ENCODE results near the gene COG5.

COG5 gene

DNA sequence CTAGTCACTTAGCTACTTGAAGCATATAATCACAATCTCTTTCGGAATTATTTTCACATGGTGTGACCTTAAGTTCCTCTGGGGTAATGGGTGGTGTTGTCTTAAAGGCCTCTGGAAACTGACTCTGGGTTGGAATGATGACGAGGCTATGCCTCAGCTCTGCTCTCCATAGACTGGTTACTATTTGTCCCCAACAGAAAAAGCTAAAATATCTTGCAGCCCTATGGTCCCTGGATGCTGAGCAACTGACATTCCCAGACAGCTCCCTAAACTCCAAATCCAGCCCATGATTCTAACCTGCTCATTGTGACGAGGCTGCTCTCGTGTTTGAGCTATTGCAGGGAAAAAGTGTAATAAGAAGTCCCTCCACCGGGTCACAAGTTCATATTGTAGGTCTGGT is 343.4 kb downstream of the COG5 start:
- WGBS, result 95% methylated on average over 5 of the region's 5 CpGs
- H3K4me1 ChIP-seq (ENCODE audit: insufficient read depth, low read length), result no peaks in the 10 kb centered on the region
- no peaks in the 10 kb centered on the region for H3K36me3 ChIP-seq (ENCODE audit: insufficient read depth, low read length)
- no peaks in the 10 kb centered on the region for H3K27me3 ChIP-seq (ENCODE audit: insufficient read depth, low read length)
- no peaks in the 10 kb centered on the region for H3K9me3 ChIP-seq (ENCODE audit: insufficient read depth, low read depth, low read length)
- no peak overlapping the region for H3K9ac ChIP-seq (ENCODE audit: low read depth, low read length)
- H3K27ac ChIP-seq (ENCODE audit: low read depth, low read length), result no peak overlapping the region
- no peak overlapping the region for H3K4me3 ChIP-seq (ENCODE audit: low read length)

DNA sequence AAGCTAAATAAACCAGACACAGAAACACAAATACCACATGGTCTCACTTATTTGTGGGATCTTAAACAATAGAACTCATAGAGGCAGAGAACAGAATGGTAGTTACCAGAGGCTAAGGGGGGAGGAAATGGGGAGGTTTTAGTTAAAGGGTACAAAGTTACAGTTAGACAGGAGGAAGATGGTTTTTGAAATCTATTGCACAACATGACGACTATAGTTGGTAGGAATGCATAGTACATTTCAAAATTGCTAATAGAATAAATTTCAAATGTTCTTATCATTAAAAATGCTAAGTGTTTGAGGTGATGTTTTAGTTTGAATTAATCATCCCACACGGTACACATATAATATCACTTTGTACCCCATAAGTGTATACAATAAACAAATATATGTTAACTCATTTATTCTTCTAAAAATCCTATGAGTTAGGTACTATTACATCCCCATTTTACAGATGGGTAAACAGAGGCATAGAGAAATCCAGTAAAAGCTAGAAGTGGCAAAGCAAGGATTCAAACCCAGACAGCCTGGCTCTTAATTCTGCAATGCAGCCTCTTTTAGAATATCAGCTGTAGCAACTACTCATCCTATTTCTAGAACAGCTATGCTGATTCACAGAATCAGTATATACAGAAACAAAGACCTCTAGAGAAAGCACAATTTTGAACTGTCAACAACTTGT is 344.0 kb downstream of the COG5 start:
- no peak overlapping the region for H3K27ac ChIP-seq (ENCODE audit: low read depth, low read length)
- H3K9ac ChIP-seq (ENCODE audit: low read depth, low read length), result no peak overlapping the region
- no peaks in the 10 kb centered on the region for H3K36me3 ChIP-seq (ENCODE audit: insufficient read depth, low read length)
- H3K27me3 ChIP-seq (ENCODE audit: insufficient read depth, low read length), result no peaks in the 10 kb centered on the region
- no peaks in the 10 kb centered on the region for H3K9me3 ChIP-seq (ENCODE audit: insufficient read depth, low read depth, low read length)
- H3K4me3 ChIP-seq (ENCODE audit: low read length), result no peak overlapping the region
- H3K4me1 ChIP-seq (ENCODE audit: insufficient read depth, low read length), result no peaks in the 10 kb centered on the region
- no CpG with 5 or more reads among the region's 2 CpGs for WGBS

DNA sequence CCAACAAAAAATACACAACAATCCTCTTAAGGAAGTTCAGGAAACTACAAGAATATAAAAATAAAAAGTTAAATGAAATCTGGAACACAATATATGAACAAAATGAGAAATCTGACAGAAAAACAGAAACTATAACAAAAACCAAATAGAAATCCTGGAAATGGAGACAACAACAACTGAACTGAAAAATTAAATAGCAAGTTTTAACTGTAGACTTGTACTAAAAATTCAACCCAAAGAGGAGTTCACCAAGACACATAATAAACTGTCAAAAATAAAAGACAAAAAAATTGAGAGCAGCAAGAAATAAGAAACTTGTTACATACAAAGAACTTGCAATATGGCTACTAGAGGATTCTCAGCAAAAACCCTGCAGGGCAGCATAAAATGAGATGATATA is 349.8 kb downstream of the COG5 start:
- H3K27ac ChIP-seq (ENCODE audit: low read depth, low read length), result no peak overlapping the region
- H3K4me3 ChIP-seq (ENCODE audit: low read length), result no peak overlapping the region
- H3K9ac ChIP-seq (ENCODE audit: low read depth, low read length), result no peak overlapping the region
- H3K9me3 ChIP-seq (ENCODE audit: insufficient read depth, low read depth, low read length), result no peaks in the 10 kb centered on the region
- H3K4me1 ChIP-seq (ENCODE audit: insufficient read depth, low read length), result no peaks in the 10 kb centered on the region
- no peaks in the 10 kb centered on the region for H3K27me3 ChIP-seq (ENCODE audit: insufficient read depth, low read length)
- H3K36me3 ChIP-seq (ENCODE audit: insufficient read depth, low read length), result peaks cover 14% of the 10 kb centered on the region

DNA sequence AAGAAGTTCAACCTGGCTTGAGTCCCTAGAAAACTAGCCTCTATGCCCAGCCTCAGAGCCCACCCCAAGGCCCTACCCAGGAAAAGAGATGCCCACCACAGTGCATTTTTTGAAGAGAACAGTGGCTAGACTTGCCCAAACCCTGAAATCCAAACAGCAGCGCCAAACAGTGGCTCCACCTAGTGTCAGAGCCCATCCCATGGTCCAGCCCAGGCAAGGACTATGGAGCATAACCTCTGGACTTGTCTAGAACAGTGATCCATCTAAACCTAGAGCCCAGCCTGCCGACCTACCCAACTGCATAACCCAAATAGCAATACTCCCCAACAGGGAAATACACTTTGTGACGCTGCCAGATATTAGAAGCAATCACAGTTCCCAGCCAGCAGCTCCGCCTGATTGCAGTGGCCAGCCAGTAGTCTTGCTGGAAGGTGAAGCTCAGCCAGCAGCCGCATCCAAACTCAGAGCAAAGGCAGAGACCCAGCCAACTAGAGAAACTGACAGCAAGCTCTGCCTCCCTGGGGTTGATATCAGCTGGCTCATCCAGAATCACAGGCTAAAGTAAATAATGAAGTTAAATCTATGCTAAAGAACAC is 350.4 kb downstream of the COG5 start:
- H3K4me3 ChIP-seq (ENCODE audit: low read length), result no peak overlapping the region
- H3K9ac ChIP-seq (ENCODE audit: low read depth, low read length), result no peak overlapping the region
- peaks cover 14% of the 10 kb centered on the region for H3K36me3 ChIP-seq (ENCODE audit: insufficient read depth, low read length)
- H3K4me1 ChIP-seq (ENCODE audit: insufficient read depth, low read length), result no peaks in the 10 kb centered on the region
- 94% methylated on average over 5 of the region's 5 CpGs for WGBS
- H3K9me3 ChIP-seq (ENCODE audit: insufficient read depth, low read depth, low read length), result no peaks in the 10 kb centered on the region
- H3K27ac ChIP-seq (ENCODE audit: low read depth, low read length), result no peak overlapping the region
- no peaks in the 10 kb centered on the region for H3K27me3 ChIP-seq (ENCODE audit: insufficient read depth, low read length)

DNA sequence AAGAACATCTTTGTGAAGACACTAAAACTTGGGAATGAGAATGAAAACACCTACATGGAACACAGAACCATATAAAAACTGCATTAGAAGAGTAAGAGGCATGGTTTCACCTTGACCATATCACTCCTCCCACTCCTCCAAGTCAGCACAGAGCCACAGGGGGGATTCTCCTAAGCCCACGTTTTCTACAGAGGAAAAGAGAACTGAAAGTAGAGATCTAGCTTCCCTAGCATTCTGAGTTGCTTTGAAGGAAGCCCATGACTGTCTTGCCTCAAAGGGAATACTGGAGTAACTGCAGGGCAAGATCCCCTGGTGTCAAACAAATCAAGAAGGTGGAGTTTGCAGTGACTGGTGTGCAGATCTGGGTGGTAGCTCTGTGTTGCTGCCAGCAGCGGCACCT is 351.0 kb downstream of the COG5 start:
- 81% methylated on average over 2 of the region's 2 CpGs for WGBS
- no peaks in the 10 kb centered on the region for H3K4me1 ChIP-seq (ENCODE audit: insufficient read depth, low read length)
- no peaks in the 10 kb centered on the region for H3K27me3 ChIP-seq (ENCODE audit: insufficient read depth, low read length)
- no peak overlapping the region for H3K4me3 ChIP-seq (ENCODE audit: low read length)
- no peak overlapping the region for H3K9ac ChIP-seq (ENCODE audit: low read depth, low read length)
- H3K36me3 ChIP-seq (ENCODE audit: insufficient read depth, low read length), result peaks cover 14% of the 10 kb centered on the region
- no peaks in the 10 kb centered on the region for H3K9me3 ChIP-seq (ENCODE audit: insufficient read depth, low read depth, low read length)
- no peak overlapping the region for H3K27ac ChIP-seq (ENCODE audit: low read depth, low read length)

DNA sequence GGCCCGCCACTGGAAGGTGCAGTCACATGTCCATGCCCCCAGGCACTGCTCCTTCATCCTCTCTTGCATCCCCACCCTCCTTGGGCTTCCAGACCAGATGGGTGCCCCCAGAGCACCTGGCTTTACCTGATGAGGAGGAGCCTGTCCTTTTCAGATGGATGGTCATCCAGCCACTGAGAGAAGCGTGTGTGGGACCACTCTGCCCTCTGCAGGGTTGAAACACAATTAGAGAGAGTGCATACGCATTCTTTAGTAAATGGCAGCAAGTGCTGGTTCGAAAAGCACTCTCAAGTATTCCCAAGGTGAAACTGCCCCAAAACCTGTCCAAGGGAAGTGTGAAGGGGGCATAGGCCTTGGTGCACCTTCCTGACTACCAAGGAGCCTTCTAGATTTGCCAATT is 353.3 kb downstream of the COG5 start:
- H3K36me3 ChIP-seq (ENCODE audit: insufficient read depth, low read length), result peaks cover 14% of the 10 kb centered on the region
- no peak overlapping the region for H3K27ac ChIP-seq (ENCODE audit: low read depth, low read length)
- no peak overlapping the region for H3K4me3 ChIP-seq (ENCODE audit: low read length)
- no peaks in the 10 kb centered on the region for H3K9me3 ChIP-seq (ENCODE audit: insufficient read depth, low read depth, low read length)
- H3K27me3 ChIP-seq (ENCODE audit: insufficient read depth, low read length), result no peaks in the 10 kb centered on the region
- WGBS, result 85% methylated on average over 4 of the region's 4 CpGs
- no peak overlapping the region for H3K9ac ChIP-seq (ENCODE audit: low read depth, low read length)
- H3K4me1 ChIP-seq (ENCODE audit: insufficient read depth, low read length), result no peaks in the 10 kb centered on the region

DNA sequence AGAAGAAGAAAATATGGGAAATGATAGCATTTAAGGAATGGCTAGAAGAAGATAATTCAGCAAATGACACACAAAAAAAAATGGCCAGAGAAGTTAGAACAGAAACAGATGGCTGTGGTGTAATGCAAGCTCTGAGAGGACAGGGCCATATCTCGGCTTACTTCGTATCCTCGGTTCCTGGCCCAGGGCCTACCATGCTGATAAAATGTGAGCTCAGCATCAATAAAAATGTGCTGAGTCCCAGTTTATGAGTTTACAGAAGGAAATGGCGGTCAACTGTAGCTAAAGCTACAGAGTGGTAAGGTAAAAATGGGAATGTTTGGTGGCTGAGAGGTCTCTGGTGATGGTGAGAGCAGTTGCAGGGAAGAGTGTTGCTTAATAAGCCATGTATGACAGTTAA is 354.2 kb downstream of the COG5 start:
- H3K36me3 ChIP-seq (ENCODE audit: insufficient read depth, low read length), result peaks cover 15% of the 10 kb centered on the region

DNA sequence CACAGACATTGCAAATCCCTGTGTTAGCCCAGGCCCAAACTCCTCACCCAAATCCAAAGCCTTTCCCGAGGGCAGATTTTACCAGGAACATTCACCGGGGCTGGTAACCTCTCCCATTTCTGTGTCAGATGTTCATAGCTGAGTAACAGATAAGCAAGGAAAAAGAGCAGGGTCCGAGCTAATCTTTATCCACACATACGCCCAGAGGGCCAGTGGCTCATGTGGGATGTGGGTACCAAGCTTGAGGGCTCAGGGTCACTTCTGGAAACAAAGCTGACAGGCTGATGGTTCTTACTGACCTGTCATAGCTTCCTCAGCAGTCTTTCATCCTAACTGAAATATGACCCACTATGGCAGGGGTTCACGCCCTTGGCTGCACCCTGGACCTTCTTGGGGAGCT is 355.2 kb downstream of the COG5 start:
- WGBS, result 93% methylated on average over 5 of the region's 5 CpGs
- H3K27me3 ChIP-seq (ENCODE audit: insufficient read depth, low read length), result no peaks in the 10 kb centered on the region
- H3K27ac ChIP-seq (ENCODE audit: low read depth, low read length), result no peak overlapping the region
- no peak overlapping the region for H3K9ac ChIP-seq (ENCODE audit: low read depth, low read length)
- H3K36me3 ChIP-seq (ENCODE audit: insufficient read depth, low read length), result peaks cover 25% of the 10 kb centered on the region
- no peaks in the 10 kb centered on the region for H3K4me1 ChIP-seq (ENCODE audit: insufficient read depth, low read length)
- H3K4me3 ChIP-seq (ENCODE audit: low read length), result no peak overlapping the region
- H3K9me3 ChIP-seq (ENCODE audit: insufficient read depth, low read depth, low read length), result no peaks in the 10 kb centered on the region

More for the DNA sequence above, 354.2 kb downstream of the COG5 start:
- Histone ChIP-seq H3K4me3 (ENCODE audit: low read length) (no peak overlapping the region), H3K9ac (ENCODE audit: low read depth, low read length) (no peak overlapping the region), H3K9me3 (ENCODE audit: insufficient read depth, low read depth, low read length) (no peaks in the 10 kb centered on the region), H3K4me1 (ENCODE audit: insufficient read depth, low read length) (no peaks in the 10 kb centered on the region), H3K27me3 (ENCODE audit: insufficient read depth, low read length) (no peaks in the 10 kb centered on the region), H3K27ac (ENCODE audit: low read depth, low read length) (no peak overlapping the region)
- 83% methylated on average over 4 of the region's 4 CpGs for WGBS

DNA sequence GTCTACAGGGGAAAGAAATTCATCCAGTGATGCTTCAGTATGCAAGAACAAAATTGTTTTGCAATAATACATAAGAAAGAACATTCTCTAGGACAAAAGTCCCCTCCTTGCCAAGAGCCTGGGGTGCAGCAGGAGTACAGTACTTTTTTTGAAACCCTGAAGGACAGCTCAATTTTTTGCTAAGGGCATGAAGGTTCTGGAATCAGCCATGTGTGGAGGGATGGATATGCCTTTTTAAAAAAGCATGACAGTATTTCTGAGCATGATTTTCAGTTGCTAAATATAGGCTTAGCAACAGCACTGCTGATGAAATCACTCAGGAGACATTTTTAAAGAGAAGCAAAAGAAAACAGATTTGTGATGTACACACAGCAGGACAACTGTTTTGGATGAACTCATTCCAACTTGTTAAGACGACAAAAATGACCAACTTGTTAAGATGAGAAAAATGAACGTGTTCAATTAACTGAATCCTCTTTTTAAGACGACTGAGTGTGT is 355.6 kb downstream of the COG5 start:
- Histone ChIP-seq H3K4me1 (ENCODE audit: insufficient read depth, low read length) (no peaks in the 10 kb centered on the region), H3K4me3 (ENCODE audit: low read length) (no peak overlapping the region), H3K36me3 (ENCODE audit: insufficient read depth, low read length) (peaks cover 30% of the 10 kb centered on the region), H3K27ac (ENCODE audit: low read depth, low read length) (no peak overlapping the region), H3K27me3 (ENCODE audit: insufficient read depth, low read length) (no peaks in the 10 kb centered on the region), H3K9ac (ENCODE audit: low read depth, low read length) (no peak overlapping the region), H3K9me3 (ENCODE audit: insufficient read depth, low read depth, low read length) (no peaks in the 10 kb centered on the region)
- 94% methylated on average over 3 of the region's 3 CpGs for WGBS

DNA sequence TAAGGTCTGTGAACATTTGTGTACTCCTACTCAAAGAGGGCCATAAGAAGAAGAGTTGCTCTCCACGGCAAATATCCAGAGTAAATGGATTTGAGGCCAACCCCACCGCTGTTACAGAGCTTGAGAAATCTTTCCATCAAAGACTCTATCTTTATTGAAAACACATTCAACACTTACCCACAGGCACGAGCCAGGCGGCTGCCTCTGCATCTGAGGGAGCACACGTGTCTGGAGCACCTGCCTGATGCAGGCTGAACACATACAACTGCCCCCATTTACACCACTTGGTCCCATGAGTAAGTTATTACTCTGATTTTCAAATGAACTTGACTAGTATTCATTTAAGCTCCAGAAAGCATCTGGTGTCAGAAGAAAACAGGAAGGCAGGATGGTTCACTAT is 356.3 kb downstream of the COG5 start:
- H3K36me3 ChIP-seq (ENCODE audit: insufficient read depth, low read length), result peaks cover 36% of the 10 kb centered on the region
- H3K27me3 ChIP-seq (ENCODE audit: insufficient read depth, low read length), result no peaks in the 10 kb centered on the region
- no peaks in the 10 kb centered on the region for H3K9me3 ChIP-seq (ENCODE audit: insufficient read depth, low read depth, low read length)
- no peaks in the 10 kb centered on the region for H3K4me1 ChIP-seq (ENCODE audit: insufficient read depth, low read length)
- no peak overlapping the region for H3K27ac ChIP-seq (ENCODE audit: low read depth, low read length)
- H3K9ac ChIP-seq (ENCODE audit: low read depth, low read length), result no peak overlapping the region
- H3K4me3 ChIP-seq (ENCODE audit: low read length), result no peak overlapping the region
- WGBS, result 93% methylated on average over 5 of the region's 5 CpGs

DNA sequence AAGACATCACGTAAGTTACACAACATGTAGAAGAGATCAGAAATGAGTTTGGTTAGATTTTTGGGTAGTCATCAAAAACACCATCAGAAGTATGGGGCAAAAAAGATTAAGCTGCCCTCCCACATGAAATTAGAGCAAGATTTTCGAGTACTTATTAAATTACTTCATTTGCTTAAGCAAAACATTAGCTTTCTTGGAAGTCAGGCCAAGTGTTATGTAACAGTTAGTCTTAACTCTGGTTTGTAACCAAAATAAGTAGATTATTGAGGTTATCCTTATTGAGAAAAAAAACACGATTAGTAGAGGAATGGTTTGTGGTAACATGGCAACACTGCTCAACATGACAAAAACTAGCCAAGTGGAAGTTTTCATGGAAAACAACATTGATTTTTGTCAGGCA is 357.0 kb downstream of the COG5 start:
- Histone ChIP-seq H3K9ac (ENCODE audit: low read depth, low read length) (no peak overlapping the region), H3K9me3 (ENCODE audit: insufficient read depth, low read depth, low read length) (no peaks in the 10 kb centered on the region), H3K4me1 (ENCODE audit: insufficient read depth, low read length) (no peaks in the 10 kb centered on the region), H3K4me3 (ENCODE audit: low read length) (no peak overlapping the region), H3K27me3 (ENCODE audit: insufficient read depth, low read length) (no peaks in the 10 kb centered on the region), H3K27ac (ENCODE audit: low read depth, low read length) (no peak overlapping the region), H3K36me3 (ENCODE audit: insufficient read depth, low read length) (peaks cover 43% of the 10 kb centered on the region)
- over 99% methylated on average over 3 of the region's 3 CpGs for WGBS

Data from HUES64 (cell line).